CD4-positive, alpha-beta T cell treated with Interleukin-1 beta for 1 hour (primary cell): ENCODE measurements around the gene MERTK.
"Not testable (repeated sequence)": the region's sequence is repeated elsewhere in the genome, so short reads cannot be mapped to it uniquely, and the experiment has no call there.

Experiments
- DNase-seq, 2 donors: peaks; one replicate each; pipeline ENCODE4 v3.0.0-alpha.2; 2020 to 2022

MERTK gene

DNA sequence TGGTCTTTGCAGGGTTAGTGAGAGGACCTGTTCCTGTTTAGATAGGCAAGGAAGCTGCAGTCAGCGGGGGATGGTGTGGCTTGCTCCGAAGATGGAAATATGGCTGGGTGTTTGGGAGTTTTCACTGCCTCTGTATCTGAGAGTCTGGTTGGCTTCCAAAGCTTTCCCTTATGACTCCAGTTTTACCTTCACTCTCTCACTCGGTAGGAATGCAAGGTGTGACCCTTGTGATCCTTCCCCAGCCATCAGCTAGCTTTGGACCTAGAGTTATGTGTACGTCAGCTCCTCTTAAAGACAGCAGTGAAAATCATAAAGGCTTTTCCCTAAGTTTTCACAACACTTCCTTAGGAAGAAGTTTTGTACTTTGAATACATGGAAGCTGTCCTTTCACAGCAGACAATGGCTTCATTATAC lies 121.2 kb downstream of the MERTK start:
- DNase-seq: no peak

DNA sequence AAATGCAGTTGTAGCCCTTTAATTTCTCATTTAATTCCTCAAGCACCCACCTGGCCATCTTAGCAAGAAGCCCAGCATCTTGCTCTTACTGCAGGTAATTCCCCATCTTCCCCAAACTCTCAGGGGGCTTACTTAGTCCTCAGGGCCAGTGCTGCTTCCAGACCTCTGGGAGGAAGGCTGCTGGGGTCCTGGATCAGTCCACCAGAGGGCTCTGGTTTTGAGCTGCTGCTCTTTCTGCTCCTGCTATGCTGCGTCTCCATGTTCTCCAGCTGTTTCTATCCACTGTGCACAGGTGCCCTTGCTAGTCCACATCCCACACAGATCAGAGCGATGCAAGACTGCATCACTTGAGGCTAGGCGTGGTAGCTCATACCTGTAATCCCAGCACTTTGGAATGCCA lies 122.2 kb downstream of the MERTK start:
- DNase-seq: no peak

DNA sequence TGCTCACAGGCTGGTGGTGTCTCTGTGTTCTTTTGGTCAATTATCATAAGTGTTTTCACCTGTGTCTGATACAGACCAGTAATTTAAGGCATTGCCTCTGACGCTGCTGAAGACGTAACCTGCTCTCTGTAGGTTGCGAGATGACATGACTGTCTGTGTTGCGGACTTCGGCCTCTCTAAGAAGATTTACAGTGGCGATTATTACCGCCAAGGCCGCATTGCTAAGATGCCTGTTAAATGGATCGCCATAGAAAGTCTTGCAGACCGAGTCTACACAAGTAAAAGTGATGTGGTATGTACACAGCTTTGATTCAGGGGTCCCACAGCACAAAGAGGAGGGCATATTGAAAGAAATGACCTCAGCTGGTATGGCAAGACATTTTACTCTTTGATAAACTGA lies 122.9 kb downstream of the MERTK start:
- no peak for DNase-seq

DNA sequence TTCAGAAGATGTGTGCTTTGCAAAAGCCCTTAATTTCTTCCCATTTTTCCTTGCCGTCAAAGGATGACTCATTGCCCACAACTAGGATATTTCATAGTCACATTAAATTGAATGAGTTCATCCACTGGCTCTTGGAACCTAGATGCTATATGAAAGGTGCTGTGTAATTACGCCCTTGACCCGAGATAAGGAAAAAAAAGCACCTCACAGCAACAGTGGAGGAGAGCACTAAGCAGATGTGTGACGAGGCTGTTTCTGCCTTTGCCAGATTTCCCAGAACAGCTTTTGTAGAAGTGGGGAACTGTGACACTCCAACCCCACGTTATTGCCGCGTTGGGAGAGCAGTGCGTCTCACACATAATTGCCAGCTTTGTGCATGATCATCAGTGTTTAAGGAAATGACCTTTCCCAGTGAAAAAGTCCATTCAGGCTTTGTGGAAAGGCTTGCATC lies 123.4 kb downstream of the MERTK start:
- no peak for DNase-seq

DNA sequence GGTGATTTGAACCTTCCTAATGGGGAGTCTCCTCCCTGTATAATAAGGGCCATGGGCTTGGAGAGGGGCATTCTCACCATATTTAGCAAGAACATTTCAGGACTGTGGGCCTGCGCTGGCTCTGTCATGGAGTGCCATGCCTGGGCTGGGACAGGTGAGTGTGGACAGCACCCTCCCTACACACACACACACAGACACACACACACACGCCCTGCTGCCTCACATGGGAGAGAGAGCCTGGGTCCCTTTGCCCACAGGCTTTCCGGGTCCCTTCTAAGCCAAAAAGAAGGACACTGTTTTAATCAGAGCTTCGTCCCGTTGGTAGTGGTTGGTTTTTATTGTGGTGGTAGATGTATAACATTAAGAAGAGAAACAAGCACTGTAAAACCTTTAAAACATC lies 125.3 kb downstream of the MERTK start:
- DNase-seq: no peak

DNA sequence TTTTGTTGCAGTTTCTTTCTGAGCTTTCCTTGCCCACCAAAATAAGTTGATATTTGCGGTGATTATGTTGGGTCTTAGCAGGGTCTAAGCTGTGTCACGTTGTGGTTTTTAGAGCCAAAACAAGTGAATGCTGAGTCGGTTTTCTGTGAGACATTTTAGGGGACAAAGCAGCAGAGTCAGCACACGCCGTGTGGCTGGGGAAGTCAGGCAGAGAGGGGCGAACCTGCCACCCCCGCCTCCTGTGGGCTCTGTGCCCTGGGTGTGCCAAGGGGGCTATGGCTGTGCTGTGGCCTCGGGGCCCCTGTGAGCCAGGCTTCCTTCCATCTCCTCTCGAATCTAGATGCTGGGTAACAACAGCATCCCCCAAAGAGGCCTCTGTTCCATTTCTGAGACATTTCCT lies 125.8 kb downstream of the MERTK start:
- no peak for DNase-seq

DNA sequence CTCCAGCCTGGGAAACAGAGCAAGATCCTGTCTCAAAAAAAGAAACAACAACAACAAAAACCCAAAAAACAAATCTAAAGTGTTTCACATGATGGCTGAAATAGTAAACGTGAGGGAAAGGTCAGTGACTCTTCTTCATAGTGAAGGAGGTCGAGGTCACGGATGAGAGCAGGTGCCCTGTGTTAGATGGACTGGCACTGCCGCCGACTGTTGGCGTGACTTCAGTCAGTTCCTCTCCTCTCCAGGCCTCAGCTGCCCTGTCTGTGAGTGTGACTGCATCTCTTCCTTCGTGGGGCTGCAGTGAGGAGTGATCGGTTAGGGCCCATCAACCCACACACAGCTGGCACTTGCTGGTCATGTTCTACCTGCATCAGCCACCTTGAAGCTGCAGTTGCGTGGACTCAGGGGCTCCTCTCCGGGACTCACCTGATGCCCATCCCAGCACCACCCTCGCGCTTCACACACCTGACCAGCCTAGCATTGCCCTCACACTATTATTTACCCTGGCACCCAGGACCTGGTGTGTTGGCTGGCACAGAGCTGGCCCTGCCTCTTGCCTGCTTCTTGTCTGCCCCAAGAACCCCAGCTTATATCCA lies 126.6 kb downstream of the MERTK start:
- no peak for DNase-seq

DNA sequence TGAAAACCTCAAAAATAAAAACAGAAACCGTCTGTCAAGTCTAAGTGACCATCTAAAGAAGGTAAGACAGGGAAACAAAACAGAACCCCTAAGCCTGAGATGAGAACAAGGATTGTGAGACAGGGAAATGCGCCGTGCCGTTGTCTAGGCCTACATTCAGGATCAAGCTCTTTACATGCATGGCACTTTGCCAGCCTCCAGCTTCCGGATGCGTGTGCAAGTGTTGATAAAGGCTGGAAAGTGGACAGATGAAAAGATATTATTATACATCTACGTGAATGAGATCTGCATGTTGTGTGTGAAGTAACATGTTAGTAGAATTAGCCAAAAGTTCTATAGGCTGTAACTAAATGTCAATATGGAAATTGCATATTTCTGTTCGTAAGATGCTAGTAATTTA lies 128.1 kb downstream of the MERTK start:
- no peak for DNase-seq

DNA sequence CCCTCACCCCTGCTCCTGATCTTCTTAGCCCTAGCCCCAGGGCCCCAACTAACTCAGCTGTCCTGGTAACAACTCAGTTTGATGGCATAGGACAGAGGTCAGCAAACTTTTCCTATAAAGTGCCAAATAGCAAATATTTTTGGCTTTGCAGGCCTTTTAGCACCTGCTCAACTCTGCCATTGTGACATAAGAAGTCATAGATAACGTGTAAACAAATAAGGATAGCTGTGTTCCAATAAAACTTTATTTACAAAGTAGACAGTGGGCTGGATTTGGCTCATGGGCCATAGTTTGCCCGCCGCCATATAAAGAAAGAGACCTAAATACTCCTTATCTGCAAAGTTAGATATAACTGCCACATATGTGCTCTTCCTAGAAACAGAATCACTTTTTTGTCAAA lies 129.4 kb downstream of the MERTK start:
- DNase-seq: no peak

DNA sequence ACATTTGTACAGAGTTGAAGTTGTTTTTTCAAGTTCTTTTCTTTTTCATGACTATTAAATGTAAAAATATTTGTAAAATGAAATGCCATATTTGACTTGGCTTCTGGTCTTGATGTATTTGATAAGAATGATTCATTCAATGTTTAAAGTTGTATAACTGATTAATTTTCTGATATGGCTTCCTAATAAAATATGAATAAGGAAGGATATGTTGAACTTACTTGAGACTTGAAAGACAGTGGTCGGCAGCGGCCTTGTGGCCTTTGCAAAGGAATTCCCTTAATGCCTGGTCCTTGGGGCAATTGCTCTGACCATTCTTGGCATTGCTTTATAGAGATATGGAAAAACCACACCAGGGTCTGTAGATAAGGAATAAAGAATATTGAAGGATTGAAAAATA lies 130.8 kb downstream of the MERTK start:
- no peak for DNase-seq

DNA sequence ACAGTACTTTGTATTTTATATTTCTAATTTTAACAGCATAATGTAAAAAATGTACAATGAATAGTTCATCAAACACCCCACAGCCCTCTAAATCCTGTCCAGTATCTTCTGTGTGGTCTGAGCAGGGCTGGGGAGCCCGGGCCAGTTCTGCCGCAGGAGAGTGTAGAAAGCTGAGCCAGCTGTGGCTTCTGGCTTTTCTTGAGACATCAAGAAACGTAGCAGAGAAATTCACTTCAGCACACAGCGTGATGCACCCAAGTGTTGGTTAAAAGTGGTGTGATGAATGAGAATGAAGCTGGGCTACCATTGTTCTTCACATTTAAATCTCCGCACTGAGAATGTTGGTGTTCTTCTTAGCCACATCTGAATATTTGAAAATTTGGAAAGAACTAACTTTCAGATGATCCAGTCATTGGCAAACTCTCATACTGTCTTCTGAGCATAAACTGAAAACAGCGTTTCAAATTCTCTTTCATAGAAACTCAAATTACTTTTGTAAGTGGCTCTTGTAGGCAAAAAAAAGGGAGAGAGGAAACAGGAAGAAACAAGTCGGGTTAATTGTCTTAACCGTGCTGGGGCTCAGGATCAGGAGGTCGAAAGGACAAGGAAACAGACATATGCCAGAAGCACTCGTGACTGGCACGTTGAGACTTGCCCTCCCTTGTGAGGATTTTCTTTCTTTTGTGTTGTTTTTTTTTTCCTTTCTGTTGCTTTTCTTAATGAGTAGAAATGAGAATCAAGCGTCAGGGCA lies 133.2 kb downstream of the MERTK start:
- no peak for DNase-seq

DNA sequence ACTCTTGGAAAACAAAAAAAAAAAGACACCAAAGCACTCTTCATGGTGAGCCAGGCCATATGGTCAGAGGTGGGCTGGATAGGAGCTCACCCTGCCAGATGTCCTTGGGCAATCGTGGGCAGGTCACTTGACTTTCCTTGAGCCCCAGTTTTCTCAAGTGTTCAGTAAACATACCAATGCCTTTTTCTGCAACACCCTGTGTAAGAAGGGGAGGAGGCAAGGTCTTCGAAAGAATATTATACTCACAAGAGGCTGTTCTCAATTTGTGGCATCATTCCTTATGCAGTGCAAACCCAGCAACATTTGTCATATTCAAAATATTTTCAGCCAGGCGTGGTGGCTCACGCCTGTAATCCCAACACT lies 133.8 kb downstream of the MERTK start:
- no peak for DNase-seq

DNA sequence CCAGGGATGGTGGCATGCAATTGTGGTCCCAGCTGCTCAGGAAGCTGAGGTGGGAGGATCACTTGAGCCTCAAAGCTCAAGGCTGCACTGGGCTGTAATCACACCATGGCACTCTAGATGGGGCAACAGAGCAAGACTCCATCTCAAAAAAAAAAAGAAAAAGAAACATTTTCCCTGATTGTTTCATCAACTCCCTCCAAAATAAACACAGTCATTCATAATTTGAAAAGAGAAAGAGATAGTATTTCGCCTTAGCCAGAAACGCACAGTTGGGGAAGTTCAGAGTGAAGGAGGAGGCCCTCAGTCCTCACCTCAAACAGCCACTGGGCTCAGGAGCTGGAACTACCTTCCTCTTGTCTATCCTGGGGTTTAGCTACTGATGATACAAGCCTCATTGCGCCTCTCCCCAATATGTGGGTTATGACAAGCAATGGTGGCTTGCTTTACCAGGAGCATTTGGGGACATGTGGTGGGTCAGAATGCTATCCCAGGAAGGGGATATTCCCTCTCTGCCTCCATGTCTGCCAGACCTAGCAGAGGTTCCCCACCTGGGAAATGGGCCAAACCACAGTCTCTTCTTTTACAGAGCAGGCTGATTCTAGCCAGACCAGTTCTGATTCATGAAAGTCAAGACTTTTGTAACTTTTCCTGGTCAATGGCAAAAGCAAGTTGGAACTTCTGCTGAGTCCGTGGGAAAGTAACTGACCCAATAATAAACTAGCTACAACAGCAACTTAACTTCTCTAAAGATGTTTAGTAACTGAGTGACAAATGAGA lies 134.5 kb downstream of the MERTK start:
- DNase-seq: peak in 1 of 2 donors; percentile 14

DNA sequence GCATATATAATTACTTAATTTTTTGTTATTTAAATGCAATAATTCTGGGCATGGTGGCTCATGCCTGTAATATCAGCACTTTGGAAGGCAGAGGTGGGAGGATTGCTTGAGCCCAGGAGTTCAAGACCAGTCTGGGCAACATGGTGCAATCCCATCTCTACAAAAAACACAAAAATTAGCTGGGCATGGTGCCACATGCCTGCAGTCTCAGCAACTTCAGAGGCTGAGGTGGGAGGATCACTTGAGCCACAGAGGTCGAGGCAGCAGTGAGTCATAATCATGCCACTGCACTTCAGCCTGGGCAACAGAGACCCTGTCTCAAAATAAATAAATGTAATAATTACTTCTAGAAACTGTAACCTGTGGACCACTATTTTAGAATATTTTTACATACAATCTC lies 135.2 kb downstream of the MERTK start:
- peak in 1 of 2 donors; percentile 4 for DNase-seq

DNA sequence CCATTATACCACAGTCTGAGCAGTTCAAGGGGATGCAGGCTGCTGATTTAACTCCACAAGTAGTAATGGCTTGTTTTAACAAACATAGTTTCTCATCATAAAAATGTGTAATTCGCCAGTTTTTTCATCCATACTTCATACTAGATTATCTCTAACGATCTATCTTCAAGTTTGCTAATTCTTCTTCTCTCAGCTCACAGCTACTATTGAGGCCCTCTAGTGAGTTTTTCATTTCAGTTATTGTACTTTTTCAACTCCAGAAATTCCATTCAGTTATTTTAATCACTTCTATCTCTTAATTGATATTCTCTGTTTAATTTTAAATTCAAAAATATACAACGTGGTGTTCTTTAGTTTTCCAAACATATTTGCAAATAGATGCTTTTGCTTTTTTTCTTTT lies 136.5 kb downstream of the MERTK start:
- no peak for DNase-seq

DNA sequence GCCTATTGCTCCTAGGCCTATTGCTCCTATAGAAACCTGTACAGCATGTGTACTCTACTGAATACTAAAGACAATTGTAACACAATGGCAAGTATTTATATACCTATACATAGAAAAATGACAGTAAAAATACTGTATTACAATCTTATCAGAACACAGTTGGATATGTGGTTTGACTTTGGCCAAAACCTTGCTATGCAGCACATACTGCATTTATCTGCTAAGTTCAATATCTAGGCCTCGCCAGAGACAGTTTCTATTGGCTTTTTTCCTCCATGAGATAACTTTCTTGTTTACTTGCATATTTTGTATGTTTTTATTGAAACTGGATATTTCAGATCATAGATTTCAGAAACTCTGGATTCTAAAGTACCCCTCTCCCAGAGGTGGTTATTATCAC lies 137.4 kb downstream of the MERTK start:
- no peak for DNase-seq

DNA sequence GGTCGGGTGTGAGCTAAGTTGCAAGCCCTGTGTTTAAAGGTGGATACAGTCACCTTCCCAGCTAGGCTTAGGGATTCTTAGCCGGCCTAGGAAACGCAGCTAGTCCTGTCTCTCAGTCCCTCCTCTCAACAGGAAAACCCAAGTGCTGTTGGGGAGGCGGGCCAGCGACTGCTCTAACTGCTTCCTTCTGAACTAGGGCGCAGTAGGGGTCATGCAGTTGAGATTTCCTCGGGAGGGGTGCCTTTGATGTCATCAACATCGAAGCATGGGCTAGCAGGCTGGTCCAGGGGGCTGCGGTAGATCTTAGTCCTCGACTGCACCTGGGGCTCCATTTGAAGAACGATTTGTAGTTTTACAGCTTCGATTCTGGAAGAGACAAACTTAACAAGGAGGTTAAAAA lies 141.1 kb downstream of the MERTK start:
- DNase-seq: not testable (repeated sequence)

DNA sequence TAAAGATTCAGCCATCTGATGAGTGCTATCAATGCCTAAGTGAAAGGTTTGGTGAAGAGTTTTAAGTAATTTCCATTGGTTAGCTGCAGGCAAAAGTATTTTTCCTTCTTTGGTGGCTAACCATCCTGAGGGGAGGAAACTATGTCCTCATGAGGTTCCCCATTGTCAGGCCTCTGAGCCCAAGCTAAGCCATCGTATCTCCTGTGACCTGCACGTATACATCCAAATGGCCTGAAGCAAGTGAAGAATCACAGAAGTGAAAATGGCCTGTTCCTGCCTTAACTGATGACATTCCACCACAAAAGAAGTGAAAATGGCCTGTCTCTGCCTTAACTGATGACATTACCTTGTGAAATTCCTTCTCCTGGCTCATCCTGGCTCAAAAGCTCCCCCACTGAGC lies 141.7 kb downstream of the MERTK start:
- DNase-seq: not testable (repeated sequence)

DNA sequence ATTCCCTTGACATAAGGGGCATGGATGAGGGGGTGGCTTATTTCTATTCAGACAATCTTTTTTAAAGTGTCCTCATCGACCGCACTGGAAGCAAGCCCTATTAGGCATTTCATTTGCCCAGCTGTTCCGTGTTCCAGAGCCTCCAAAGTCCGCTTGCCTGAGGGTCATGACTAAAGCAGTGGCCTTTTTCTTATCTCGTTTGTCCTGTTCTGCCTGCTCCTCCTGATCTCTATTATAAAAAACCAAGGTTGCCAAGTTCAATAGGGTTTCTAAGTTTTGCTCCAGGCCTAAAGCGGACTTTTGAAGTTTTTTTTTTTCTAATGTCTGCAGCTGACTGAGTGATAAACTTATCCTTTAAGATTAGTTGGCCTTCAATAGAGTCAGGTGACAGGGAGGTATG lies 143.1 kb downstream of the MERTK start:
- not testable (repeated sequence) for DNase-seq

DNA sequence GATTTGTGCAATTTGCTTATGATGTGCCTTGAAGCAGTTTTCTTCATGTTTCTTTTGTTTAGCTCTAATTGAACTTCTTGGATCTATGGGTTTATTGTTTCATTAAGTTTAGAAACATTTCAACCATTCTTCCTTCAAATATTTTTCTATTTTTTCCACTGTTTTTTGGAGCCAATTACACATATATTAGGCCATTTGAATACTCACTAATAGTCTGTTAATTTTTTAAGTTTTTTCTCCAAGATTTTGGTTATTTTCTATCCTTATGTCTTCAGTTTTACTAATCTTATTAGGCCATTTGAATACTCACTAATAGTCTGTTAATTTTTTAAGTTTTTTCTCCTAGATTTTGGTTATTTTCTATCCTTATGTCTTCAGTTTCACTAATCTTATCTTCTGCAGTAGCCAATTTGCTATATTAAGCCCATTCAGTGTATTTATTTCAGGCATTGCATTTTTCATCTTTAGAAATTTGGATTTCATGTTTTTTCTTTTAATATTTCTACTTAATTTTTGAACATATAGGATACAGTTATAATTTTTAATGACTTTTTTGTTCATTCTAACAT lies 147.1 kb downstream of the MERTK start:
- DNase-seq: no peak

DNA sequence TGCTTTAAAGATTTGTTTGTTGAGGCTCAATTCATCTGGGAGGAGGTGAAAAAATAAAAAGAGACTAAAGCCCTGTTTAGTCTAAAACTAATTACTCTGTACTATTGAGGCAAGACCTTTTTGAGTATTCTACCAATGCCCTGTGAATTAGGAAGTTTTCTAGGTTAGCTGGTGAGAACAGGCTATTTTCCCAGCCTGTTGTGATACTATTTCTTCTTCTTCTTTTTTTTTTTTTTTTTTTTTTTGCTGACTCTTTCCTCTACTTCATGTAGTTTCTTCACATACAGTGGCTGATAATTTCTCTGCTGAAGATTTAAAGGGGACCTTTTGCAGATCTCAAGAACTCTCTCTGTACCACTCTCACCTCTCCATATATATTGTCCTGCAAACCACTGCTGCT lies 147.8 kb downstream of the MERTK start:
- no peak for DNase-seq

DNA sequence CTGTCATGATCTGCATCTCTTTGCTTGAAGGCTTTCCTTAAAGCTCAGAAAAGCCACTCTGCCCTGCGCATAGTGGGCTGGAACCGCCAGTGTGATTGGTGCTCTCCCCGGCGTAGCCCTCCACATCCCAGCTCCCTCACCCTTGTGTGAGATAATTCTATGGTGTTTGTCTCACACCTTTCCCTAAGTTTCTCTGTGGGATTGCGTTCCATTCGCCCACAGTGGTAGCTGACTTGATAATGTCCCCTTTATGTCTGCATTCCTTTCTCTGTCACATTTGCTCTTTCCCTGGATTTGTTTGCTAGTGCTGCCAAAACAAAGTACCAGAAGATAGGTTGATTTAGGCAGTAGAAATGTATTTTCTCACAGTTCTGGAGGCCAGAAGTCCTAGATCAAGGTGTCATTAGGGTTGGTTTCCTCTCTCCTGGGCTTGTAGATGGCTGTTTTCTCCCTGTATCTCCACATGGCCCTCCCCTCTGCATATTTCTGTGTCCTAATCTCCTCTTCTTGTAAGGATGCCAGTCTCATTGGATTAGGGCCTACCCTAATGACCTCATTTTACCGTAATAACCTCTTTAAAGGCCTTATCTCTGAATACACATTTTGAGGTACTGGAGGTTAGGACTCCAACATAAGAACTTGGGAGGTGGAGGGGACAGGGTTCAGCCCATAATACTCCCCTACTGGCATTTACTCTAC lies 149.3 kb downstream of the MERTK start:
- DNase-seq: no peak

DNA sequence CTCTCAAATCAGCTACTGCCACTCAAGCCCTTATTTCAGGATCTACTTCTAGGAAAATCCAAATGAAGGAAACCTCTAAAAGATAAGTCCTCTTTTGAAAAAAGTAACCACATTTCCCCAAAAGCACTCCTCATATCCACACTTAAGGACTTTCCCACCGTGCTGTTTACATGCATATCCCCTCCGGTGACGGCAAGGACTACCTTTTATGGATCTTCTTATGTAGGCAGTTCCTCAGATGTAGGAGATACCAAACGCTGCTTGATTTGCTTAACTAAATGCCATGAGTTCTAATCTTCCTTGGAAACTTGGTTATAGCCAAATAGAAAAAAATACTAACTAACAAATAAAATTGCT lies 149.8 kb downstream of the MERTK start:
- DNase-seq: no peak
